Measurements from ENCODE around the gene PRDM16. TPM values are rescaled to one million over a fixed set of nuclear protein-coding genes. Genes with fewer than 3 reads are reported as not detected.

Gene PRDM16
- total RNA-seq, 1 experiment from 2014 or later: not detected

DNA sequence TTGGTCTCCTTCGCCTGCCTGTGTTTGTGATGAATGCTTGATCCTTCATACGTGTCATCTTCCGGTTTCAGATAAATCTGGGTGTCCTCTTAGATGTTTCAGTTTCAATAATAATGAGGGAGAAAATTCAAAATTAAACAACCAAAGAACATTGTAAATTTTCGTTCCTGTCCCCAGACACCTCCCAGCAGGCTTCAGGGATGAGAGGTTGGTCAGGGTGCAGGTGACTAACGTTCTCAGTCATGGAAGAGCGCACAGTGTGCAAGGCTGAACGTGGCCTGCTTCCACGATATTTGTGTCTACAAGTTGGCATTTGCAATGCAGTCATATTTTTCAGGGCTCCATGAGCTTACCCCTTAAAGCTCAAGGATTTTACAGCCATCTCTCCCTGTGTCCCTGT is 238.4 kb downstream of the PRDM16 start:
- no peak for DNase-seq (ENCODE audit: unreplicated experiment)
- BruUV-seq (replicated peaks): no TSS peak
- Mint-ChIP-seq H3K27me3 (ENCODE audit: insufficient read depth, unreplicated experiment) (no peaks in the 10 kb centered on the region), H3K4me3 (ENCODE audit: unreplicated experiment) (no peak overlapping the region), H3K9me3 (ENCODE audit: unreplicated experiment) (peaks cover 12% of the 10 kb centered on the region), H3K36me3 (ENCODE audit: insufficient read depth, unreplicated experiment) (no peaks in the 10 kb centered on the region), H3K4me1 (ENCODE audit: insufficient read depth, unreplicated experiment) (no peaks in the 10 kb centered on the region), H3K27ac (ENCODE audit: low read depth, unreplicated experiment) (no peak overlapping the region)
- TF ChIP-seq, protein P1, sequence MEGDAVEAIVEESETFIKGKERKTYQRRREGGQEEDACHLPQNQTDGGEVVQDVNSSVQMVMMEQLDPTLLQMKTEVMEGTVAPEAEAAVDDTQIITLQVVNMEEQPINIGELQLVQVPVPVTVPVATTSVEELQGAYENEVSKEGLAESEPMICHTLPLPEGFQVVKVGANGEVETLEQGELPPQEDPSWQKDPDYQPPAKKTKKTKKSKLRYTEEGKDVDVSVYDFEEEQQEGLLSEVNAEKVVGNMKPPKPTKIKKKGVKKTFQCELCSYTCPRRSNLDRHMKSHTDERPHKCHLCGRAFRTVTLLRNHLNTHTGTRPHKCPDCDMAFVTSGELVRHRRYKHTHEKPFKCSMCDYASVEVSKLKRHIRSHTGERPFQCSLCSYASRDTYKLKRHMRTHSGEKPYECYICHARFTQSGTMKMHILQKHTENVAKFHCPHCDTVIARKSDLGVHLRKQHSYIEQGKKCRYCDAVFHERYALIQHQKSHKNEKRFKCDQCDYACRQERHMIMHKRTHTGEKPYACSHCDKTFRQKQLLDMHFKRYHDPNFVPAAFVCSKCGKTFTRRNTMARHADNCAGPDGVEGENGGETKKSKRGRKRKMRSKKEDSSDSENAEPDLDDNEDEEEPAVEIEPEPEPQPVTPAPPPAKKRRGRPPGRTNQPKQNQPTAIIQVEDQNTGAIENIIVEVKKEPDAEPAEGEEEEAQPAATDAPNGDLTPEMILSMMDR (IDR thresholded peaks at IDR 0.05; ENCODE audit: unreplicated experiment): no peak
- intact Hi-C loops (cut with micrococcal nuclease): no loop called here
- ChIA-PET CTCF (interaction anchor here (0.6 kb wide), 1 partner anchor 30 kb away, joined by 3 read pairs; no protein-coding TSS in a partner anchor), POLR2A (no interaction called here)

DNA sequence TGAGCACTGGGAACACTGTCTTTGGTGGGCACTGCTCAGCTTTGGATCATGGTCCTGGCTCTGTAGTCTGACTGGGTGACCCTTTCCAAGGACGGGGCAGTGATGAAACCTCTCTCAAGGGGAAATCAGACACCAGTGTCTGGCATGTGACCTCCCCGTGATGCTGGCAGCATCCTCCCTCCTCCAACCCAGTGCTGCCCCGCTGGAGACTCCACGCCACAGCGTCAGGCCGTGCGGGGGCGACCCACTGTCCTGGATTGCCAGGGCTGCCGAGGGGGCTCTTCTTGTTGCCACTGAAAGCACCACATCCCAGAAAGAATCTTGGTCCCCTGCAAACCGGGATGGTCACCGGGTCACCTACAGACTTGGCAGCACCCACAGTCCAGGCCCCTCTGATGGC is 239.1 kb downstream of the PRDM16 start:
- Mint-ChIP-seq H3K4me3 (ENCODE audit: unreplicated experiment) (no peak overlapping the region), H3K27me3 (ENCODE audit: insufficient read depth, unreplicated experiment) (no peaks in the 10 kb centered on the region), H3K27ac (ENCODE audit: low read depth, unreplicated experiment) (no peak overlapping the region), H3K9me3 (ENCODE audit: unreplicated experiment) (peaks cover 12% of the 10 kb centered on the region), H3K4me1 (ENCODE audit: insufficient read depth, unreplicated experiment) (no peaks in the 10 kb centered on the region), H3K36me3 (ENCODE audit: insufficient read depth, unreplicated experiment) (no peaks in the 10 kb centered on the region)
- DNase-seq (ENCODE audit: unreplicated experiment): no peak
- BruUV-seq (replicated peaks): no TSS peak
- TF ChIP-seq, protein P1 (IDR thresholded peaks at IDR 0.05; ENCODE audit: unreplicated experiment): no peak
- ChIA-PET POLR2A (no interaction called here), CTCF (interaction anchor here (0.6 kb wide), 1 partner anchor 31 kb away, joined by 3 read pairs; no protein-coding TSS in a partner anchor)
- intact Hi-C loops (cut with micrococcal nuclease): no loop called here

DNA sequence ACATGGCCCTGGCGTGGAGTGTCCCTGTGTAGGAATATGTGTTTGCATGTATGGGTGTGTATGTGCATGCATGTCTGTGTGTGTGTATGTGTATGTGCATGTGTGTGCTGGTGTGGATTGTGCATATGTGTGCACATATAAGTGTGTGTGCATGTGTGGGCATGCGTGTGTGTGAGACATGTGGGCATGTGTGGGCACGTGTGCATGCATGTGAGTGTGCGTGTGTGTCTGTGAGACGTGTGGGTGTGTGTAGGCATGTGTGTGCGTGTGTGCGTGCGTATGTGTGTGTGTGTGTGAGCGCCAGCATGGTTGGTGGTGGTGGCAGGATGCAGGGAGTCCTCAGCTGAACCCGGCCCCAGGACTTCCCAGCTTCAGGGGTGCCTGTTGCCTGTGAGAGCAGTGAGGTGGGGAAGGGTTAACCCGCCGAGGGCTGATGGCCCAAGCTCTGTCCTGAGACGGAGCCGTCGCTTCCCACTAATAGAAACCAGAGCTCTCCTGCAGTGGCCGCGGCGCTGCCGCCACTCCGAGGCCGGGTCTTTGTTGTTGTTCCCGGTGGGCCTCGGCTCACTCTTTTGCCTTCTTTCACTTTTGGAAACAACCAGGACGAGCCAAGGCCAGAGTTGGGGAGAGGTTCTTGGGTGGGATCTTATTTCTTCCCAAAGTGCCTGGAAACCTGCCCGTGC is 241.9 kb downstream of the PRDM16 start:
- CTCF ChIA-PET: no interaction called here
- no peak for DNase-seq (ENCODE audit: unreplicated experiment)
- Mint-ChIP-seq H3K27me3 (ENCODE audit: insufficient read depth, unreplicated experiment) (peaks cover 13% of the 10 kb centered on the region), H3K4me1 (ENCODE audit: insufficient read depth, unreplicated experiment) (no peaks in the 10 kb centered on the region), H3K9me3 (ENCODE audit: unreplicated experiment) (peaks cover 12% of the 10 kb centered on the region), H3K4me3 (ENCODE audit: unreplicated experiment) (no peak overlapping the region), H3K36me3 (ENCODE audit: insufficient read depth, unreplicated experiment) (no peaks in the 10 kb centered on the region), H3K27ac (ENCODE audit: low read depth, unreplicated experiment) (no peak overlapping the region)
- intact Hi-C loops (cut with micrococcal nuclease): no loop called here
- TF ChIP-seq, protein P1 (IDR thresholded peaks at IDR 0.05; ENCODE audit: unreplicated experiment): no peak
- no TSS peak for BruUV-seq (replicated peaks)
- POLR2A ChIA-PET: no interaction called here

DNA sequence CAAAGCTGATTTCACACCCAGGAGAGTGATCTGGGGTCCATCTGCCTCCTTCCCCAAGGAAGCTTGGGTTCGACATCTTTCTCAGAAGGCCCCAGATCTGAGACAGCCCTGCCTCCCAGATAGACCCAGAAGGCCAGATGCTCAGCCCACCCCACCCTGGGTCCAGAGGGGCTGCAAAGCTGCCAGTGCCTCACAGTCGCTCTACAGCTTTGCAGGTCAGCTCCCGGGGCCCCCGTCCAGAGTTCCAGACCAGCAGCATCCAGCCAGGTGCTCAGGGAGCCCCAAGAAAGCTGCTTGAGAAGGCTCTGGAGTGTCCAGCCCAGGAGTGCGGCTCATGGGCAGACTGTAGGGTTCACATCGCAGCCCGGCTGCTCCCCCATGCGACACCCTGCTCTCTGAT is 242.7 kb downstream of the PRDM16 start:
- no TSS peak for BruUV-seq (replicated peaks)
- H3K9me3 Mint-ChIP-seq (ENCODE audit: unreplicated experiment): peaks cover 17% of the 10 kb centered on the region
- H3K4me3 Mint-ChIP-seq (ENCODE audit: unreplicated experiment): no peak overlapping the region
- TF ChIP-seq, protein P1 (IDR thresholded peaks at IDR 0.05; ENCODE audit: unreplicated experiment): no peak
- peaks cover 6% of the 10 kb centered on the region for H3K36me3 Mint-ChIP-seq (ENCODE audit: insufficient read depth, unreplicated experiment)
- ChIA-PET CTCF (interaction anchor here (0.7 kb wide), 1 partner anchor 1410 kb away, joined by 3 read pairs; no protein-coding TSS in a partner anchor), POLR2A (no interaction called here)
- H3K27ac Mint-ChIP-seq (ENCODE audit: low read depth, unreplicated experiment): no peak overlapping the region
- peaks cover 22% of the 10 kb centered on the region for H3K27me3 Mint-ChIP-seq (ENCODE audit: insufficient read depth, unreplicated experiment)
- no peaks in the 10 kb centered on the region for H3K4me1 Mint-ChIP-seq (ENCODE audit: insufficient read depth, unreplicated experiment)
- intact Hi-C loops (cut with micrococcal nuclease): no loop called here
- DNase-seq (ENCODE audit: unreplicated experiment): no peak

All from MCF 10A (cell line).